GM12878 (cell line): Measurements from ENCODE around the gene CACNA1H. TPM values are rescaled to one million over a fixed set of nuclear protein-coding genes. Genes with fewer than 3 reads are reported as not detected.

Experiments used
- ATAC-seq: fragments of 200-7000 bp; cut with Tn5 transposase; 3 replicates; pipeline ENCODE4 v1.9.1; 2020; ENCODE audit warnings: mild to moderate bottlenecking, moderate library complexity
- BruUV-seq: library from RNA; stranded (reverse); fragments of 400-500 nt; replicated peaks from 2 replicates; lab custom pipeline; 2021; lab: Mats Ljungman, UMichigan
- CTCF ChIA-PET: fragments of 300-600 bp; sonication (Branson Sonifier 250); formaldehyde crosslinking; extraction: SDS; loops from one replicate; lab custom pipeline; 2021; ENCODE audit warnings: inconsistent platforms; lab: Yijun Ruan, JAX
- POLR2A ChIA-PET: fragments of 350-600 bp; formaldehyde crosslinking; extraction: SDS; loops from one replicate; lab custom pipeline; 2021; ENCODE audit warnings: inconsistent platforms; lab: Charles Lee
- RAD21 ChIA-PET: fragments of 300-600 bp; sonication (Branson Sonifier 250); formaldehyde crosslinking; loops from one replicate; lab custom pipeline; 2023; ENCODE audit warnings: antibody characterized with exemption; ENCODE audit not compliant: unreplicated experiment; lab: Charles Lee
- SMC1A ChIA-PET: fragments of 300-600 bp; sonication (Branson Sonifier 250); formaldehyde crosslinking; loops from one replicate; lab custom pipeline; 2023; ENCODE audit not compliant: unreplicated experiment, uncharacterized antibody; lab: Charles Lee
- DNase-seq: peaks from one replicate; pipeline ENCODE4 v3.0.0-alpha.2; 2011; ENCODE audit warnings: low read depth, low spot score
- FAIRE-seq: peaks from 3 replicates; lab custom pipeline; 2011; peaks lifted over from hg19 to GRCh38; lab: Jason Lieb, UNC
- H2AFZ ChIP-seq: 2 replicates; pipeline ENCODE4 v1.6.0; 2011; ENCODE audit warnings: low read depth, low read length, control low read depth; ENCODE audit not compliant: control insufficient read depth
- H3K27ac ChIP-seq: 2 replicates; pipeline ENCODE4 v1.5.1; 2011; ENCODE audit warnings: control low read depth; ENCODE audit not compliant: control insufficient read depth, insufficient read depth
- H3K27me3 ChIP-seq, 2 experiments: replicated peaks in 1 of 2; 2 replicates each; pipeline versions ENCODE4 v1.6.0 to v1.6.1; 2011; ENCODE audit warnings: low read length in 1 of 2; ENCODE audit not compliant: control insufficient read depth in 2 of 2, insufficient read depth in 2 of 2
- H3K36me3 ChIP-seq, 2 experiments: 2 replicates each; pipeline ENCODE4 v1.5.1; 2011; ENCODE audit warnings: low read length in 1 of 2; ENCODE audit not compliant: control insufficient read depth in 2 of 2, insufficient read depth in 2 of 2
- H3K4me1 ChIP-seq: 2 replicates; pipeline ENCODE4 v1.6.1; 2011; ENCODE audit warnings: mild to moderate bottlenecking, low read length, moderate library complexity, mixed read lengths; ENCODE audit not compliant: control insufficient read depth, insufficient read depth
- H3K4me2 ChIP-seq: 2 replicates; pipeline ENCODE4 v1.6.0; 2011; ENCODE audit warnings: control low read depth; ENCODE audit not compliant: control insufficient read depth, insufficient read depth
- H3K4me3 ChIP-seq: fragments of 200-600 bp; sonication (generic); 2 replicates; pipeline ENCODE4 v1.5.1; 2016
- H3K79me2 ChIP-seq: 2 replicates; pipeline ENCODE4 v1.6.0; 2011; ENCODE audit warnings: low read length; ENCODE audit not compliant: control insufficient read depth, insufficient read depth
- H3K9ac ChIP-seq: 2 replicates; pipeline ENCODE4 v1.8.0; 2011; ENCODE audit warnings: low read length, control low read depth, mixed read lengths; ENCODE audit not compliant: control insufficient read depth, insufficient read depth
- H3K9me3 ChIP-seq: replicated peaks from 3 replicates; pipeline ENCODE4 v1.5.1; 2011; ENCODE audit warnings: mild to moderate bottlenecking, low read length; ENCODE audit not compliant: control insufficient read depth, insufficient read depth
- H4K20me1 ChIP-seq: 2 replicates; pipeline ENCODE4 v1.6.0; 2011; ENCODE audit not compliant: control insufficient read depth, insufficient read depth
- CHD4 ChIP-seq: fragments of 200-600 bp; sonication (generic); IDR thresholded peaks from 2 replicates; pipeline ENCODE4 v1.6.1; 2016; ENCODE audit warnings: mild to moderate bottlenecking
- ELK1 ChIP-seq: IDR thresholded peaks from 2 replicates; pipeline ENCODE4 v1.6.1; 2012; ENCODE audit warnings: low read depth, low read length, improper control_type of control experiment
- GABPA ChIP-seq: IDR thresholded peaks from 2 replicates; pipeline ENCODE4 v1.6.1; 2014; ENCODE audit warnings: antibody characterized with exemption, low read depth, mild to moderate bottlenecking, inconsistent platforms
- HDGF ChIP-seq: fragments of 450-650 bp; IDR thresholded peaks from 2 replicates; pipeline ENCODE4 v1.6.1; 2016; ENCODE audit warnings: antibody characterized with exemption
- HSF1 ChIP-seq: fragments of 150-350 bp; IDR thresholded peaks from 2 replicates; pipeline ENCODE4 v1.6.1; 2014; ENCODE audit warnings: mild to moderate bottlenecking, low read depth, low read length
- IKZF1 ChIP-seq: fragments of 450-650 bp; conservative IDR thresholded peaks from 2 replicates; pipeline ENCODE4 v1.6.1; 2017; ENCODE audit warnings: antibody characterized with exemption, mild to moderate bottlenecking
- MEF2A ChIP-seq: IDR thresholded peaks from 2 replicates; pipeline ENCODE4 v1.6.1; 2011; ENCODE audit warnings: low read depth, mild to moderate bottlenecking, low read length, moderate library complexity; ENCODE audit not compliant: insufficient read depth
- MTA2 ChIP-seq: fragments of 450-650 bp; IDR thresholded peaks from 2 replicates; pipeline ENCODE4 v1.6.1; 2016; ENCODE audit warnings: low read depth, mild to moderate bottlenecking, moderate library complexity
- MYC ChIP-seq: IDR thresholded peaks from 2 replicates; pipeline ENCODE4 v1.6.1; 2011; ENCODE audit warnings: mild to moderate bottlenecking, low read length, moderate library complexity, inconsistent platforms; ENCODE audit not compliant: insufficient read depth, insufficient replicate concordance, insufficient read length, severe bottlenecking
- PKNOX1 ChIP-seq: fragments of 450-650 bp; IDR thresholded peaks from 2 replicates; pipeline ENCODE4 v1.6.1; 2016; ENCODE audit warnings: mild to moderate bottlenecking
- POLR2AphosphoS2 ChIP-seq: IDR thresholded peaks from 2 replicates; pipeline ENCODE4 v1.6.1; 2011; ENCODE audit warnings: low read depth, mild to moderate bottlenecking, low read length, improper control_type of control experiment, moderate library complexity
- RAD51 ChIP-seq: fragments of 450-650 bp; IDR thresholded peaks from 2 replicates; pipeline ENCODE4 v1.6.1; 2016; ENCODE audit warnings: moderate library complexity, mild to moderate bottlenecking, inconsistent platforms
- RELA ChIP-seq: fragments of 450-650 bp; IDR thresholded peaks from 2 replicates; pipeline ENCODE4 v1.8.0; 2014; ENCODE audit warnings: borderline replicate concordance; ENCODE audit not compliant: partially characterized antibody
- RELB ChIP-seq: fragments of 450-650 bp; IDR thresholded peaks from 2 replicates; pipeline ENCODE4 v1.6.1; 2017; ENCODE audit warnings: low read depth, mild to moderate bottlenecking, moderate library complexity
- SIN3A ChIP-seq: IDR thresholded peaks from 2 replicates; pipeline ENCODE4 v1.6.1; 2012; ENCODE audit warnings: low read depth, low read length, improper control_type of control experiment
- STAT3 ChIP-seq: IDR thresholded peaks from 2 replicates; pipeline ENCODE4 v1.6.1; 2011; ENCODE audit warnings: low read depth, low read length, improper control_type of control experiment
- SUZ12 ChIP-seq: fragments of 200-600 bp; sonication (generic); IDR thresholded peaks from one replicate; pipeline ENCODE4 v1.6.1; 2018; ENCODE audit warnings: antibody characterized with exemption, mild to moderate bottlenecking; ENCODE audit not compliant: unreplicated experiment
- ZBED1 ChIP-seq: IDR thresholded peaks from 2 replicates; pipeline ENCODE4 v1.6.1; 2016; ENCODE audit warnings: borderline replicate concordance
- ZBTB33 ChIP-seq: fragments of 450-650 bp; IDR thresholded peaks from 2 replicates; pipeline ENCODE4 v1.6.1; 2017; ENCODE audit warnings: mild to moderate bottlenecking
- WGBS: methylation state at CpG from one replicate; pipeline ENCODE4 v1.1.6; 2016; ENCODE audit warnings: low lambda C conversion rate; ENCODE audit not compliant: insufficient replicate concordance, insufficient coverage; ENCODE audit errors: missing lambda C conversion rate; 5-methylcytosine and 5-hydroxymethylcytosine counted together
- in situ Hi-C: fragments of 300-500 bp; cut with MboI; formaldehyde crosslinking; loops from 9 replicates; pipeline ENCODE4 v1.14.3; 2018; ENCODE audit warnings: mixed read lengths
- intact Hi-C: fragments of 100-400 bp; cut with micrococcal nuclease; formaldehyde crosslinking; loops from one replicate; pipeline ENCODE4 v1.14.2; 2022; ENCODE audit not compliant: unreplicated experiment
- polyA plus RNA-seq, 11 experiments: library from polyadenylated mRNA; depleted of rRNA in 4 of 11; unstranded in 6 of 11; stranded (reverse) in 5 of 11; fragments of >200 nt; fragmentation: Nextera tagmentation in 4 of 11; fragmentation: Illumina TruSeq in 1 of 11; extraction: Ambion mirVana in 4 of 11; extraction: Trizol in 1 of 11; gene quantifications; 1 replicate in 1 of 11; 2 replicates in 10 of 11; pipeline versions ENCODE4 v1.2.1 to v1.2.3, GENCODE V29; 2011 to 2016; ENCODE audit warnings: inconsistent platforms in 2 of 11, missing spikeins in 2 of 11, low read depth in 1 of 11
- total RNA-seq, 4 experiments: library from RNA; depleted of rRNA in 3 of 4; stranded (reverse); fragments of >200 nt in 3 of 4; fragmentation: Illumina TruSeq in 1 of 4; extraction: Trizol in 1 of 4; gene quantifications; 2 replicates each; pipeline versions ENCODE4 v1.2.1 to v1.2.3, GENCODE V29; 2013 to 2021

Gene CACNA1H
- total and polyA plus RNA-seq, 10 of the 15 experiments (the other 5 are each of a cell fraction or from before 2014, with no cell fraction given) = 0.03 to 0.54 TPM; not detected in 8

GRCh38 chr16:1135459-1135825 is 17.5 kb upstream of the CACNA1H start (continued):
- TF ChIP-seq MEF2A (no peak), IKZF1 (no peak), MTA2 (no peak), ZBTB33 (no peak), GABPA (no peak), HDGF (no peak), STAT3 (no peak), ZBED1 (no peak), RAD51 (no peak)

- Histone ChIP-seq H3K4me1 (no peaks in the 10 kb centered on the region), H3K36me3 (no peaks in the 10 kb centered on the region), H3K27me3 (no peaks in the 10 kb centered on the region), H3K27ac (no peak overlapping the region), H3K9me3 (no peaks in the 10 kb centered on the region), H2AFZ (no peak overlapping the region), H4K20me1 (no peaks in the 10 kb centered on the region), H3K79me2 (no peaks in the 10 kb centered on the region), H3K9ac (no peak overlapping the region), H3K4me2 (no peak overlapping the region), H3K4me3 (no peak overlapping the region)
- intact Hi-C loops = no loop called here
- no peak for DNase-seq
- ChIA-PET RAD21 (no interaction called here), POLR2A (no interaction called here), CTCF (no interaction called here), SMC1A (no interaction called here)
- no peak for ATAC-seq
- 55% methylated on average over 19 of the region's 24 CpGs for WGBS
- FAIRE-seq = no peak
- in situ Hi-C loops = no loop called here
- BruUV-seq = no TSS peak
- no peak for TF ChIP-seq ELK1
- no peak for TF ChIP-seq SIN3A
- no peak for TF ChIP-seq RELB
- no peak for TF ChIP-seq POLR2AphosphoS2
- TF ChIP-seq RELA = no peak
- TF ChIP-seq MYC = no peak
- TF ChIP-seq SUZ12 = no peak
- no peak for TF ChIP-seq CHD4
- no peak for TF ChIP-seq PKNOX1
- TF ChIP-seq HSF1 = no peak
Measured at GRCh38 chr16:1137604-1138003, 15.3 kb upstream of the CACNA1H start.
